ENCODE data around the gene GMPR2. TPM values are rescaled to one million over a fixed set of nuclear protein-coding genes. Genes with fewer than 3 reads are reported as not detected.

GMPR2 gene
- total and polyA plus RNA-seq, 2 experiments from 2014 or later, result 55.0 to 70.9 TPM

DNA sequence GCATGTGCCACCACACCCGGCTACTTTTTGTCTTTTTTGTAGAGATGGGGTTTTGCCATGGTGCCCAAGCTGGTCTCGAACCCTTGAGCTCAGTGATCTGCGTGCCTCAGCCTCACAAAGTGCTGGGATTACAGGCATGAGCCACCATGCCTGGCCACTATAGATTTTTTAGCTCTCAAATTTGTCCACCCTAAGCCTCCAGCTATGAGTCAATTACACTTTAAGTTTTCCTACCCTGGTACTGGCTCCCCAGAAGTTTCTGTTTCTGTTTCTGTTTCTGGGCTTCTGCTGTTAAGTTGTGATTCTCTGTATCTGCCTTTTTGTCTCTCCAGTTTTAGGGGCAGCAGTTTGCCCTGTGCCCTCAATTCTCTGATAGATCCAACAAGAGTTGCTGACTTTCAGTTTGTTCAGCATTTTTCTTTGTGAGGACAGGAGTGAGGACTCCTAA, 14.1 kb downstream of the GMPR2 start:
- H3K27me3 ChIP-seq (replicated peaks; ENCODE audit: insufficient read depth), result no peaks in the 10 kb centered on the region
- H3K27ac ChIP-seq, result no peak overlapping the region
- H3K79me2 ChIP-seq (ENCODE audit: insufficient read depth), result peaks cover 3% of the 10 kb centered on the region
- WGBS, 2 experiments (ENCODE audit: low coverage in 1 of 2, low lambda C conversion rate in 2 of 2, missing lambda C conversion rate in 2 of 2), result 46 to 50% methylated on average over 3 of the region's 3 CpGs
- no peak for TF ChIP-seq EZH2phosphoT487 (IDR thresholded peaks at IDR 0.05; ENCODE audit: insufficient read depth, low read depth)
- H3K4me1 ChIP-seq (ENCODE audit: insufficient read depth), result peaks cover 11% of the 10 kb centered on the region
- H3F3A ChIP-seq (ENCODE audit: insufficient read depth), result peaks cover 20% of the 10 kb centered on the region
- H3K4me3 ChIP-seq, result no peak overlapping the region
- no peaks in the 10 kb centered on the region for H4K20me1 ChIP-seq (ENCODE audit: insufficient read depth)
- H3K9ac ChIP-seq, result no peak overlapping the region
- no peaks in the 10 kb centered on the region for H3K9me3 ChIP-seq (ENCODE audit: low read depth)
- in situ Hi-C loops (cut with MboI), result loop anchor here (10.0 kb wide), 1 partner anchor 48 kb away; the partner anchor contains the start of genes DHRS1 and NOP9
- H3K36me3 ChIP-seq (ENCODE audit: low read depth), result no peaks in the 10 kb centered on the region
- DNase-seq, result no peak
- H3K9me2 ChIP-seq (ENCODE audit: insufficient read depth), result no peaks in the 10 kb centered on the region
- H3K4me2 ChIP-seq (ENCODE audit: unreplicated experiment), result no peak overlapping the region
- no peak overlapping the region for H2AFZ ChIP-seq

DNA sequence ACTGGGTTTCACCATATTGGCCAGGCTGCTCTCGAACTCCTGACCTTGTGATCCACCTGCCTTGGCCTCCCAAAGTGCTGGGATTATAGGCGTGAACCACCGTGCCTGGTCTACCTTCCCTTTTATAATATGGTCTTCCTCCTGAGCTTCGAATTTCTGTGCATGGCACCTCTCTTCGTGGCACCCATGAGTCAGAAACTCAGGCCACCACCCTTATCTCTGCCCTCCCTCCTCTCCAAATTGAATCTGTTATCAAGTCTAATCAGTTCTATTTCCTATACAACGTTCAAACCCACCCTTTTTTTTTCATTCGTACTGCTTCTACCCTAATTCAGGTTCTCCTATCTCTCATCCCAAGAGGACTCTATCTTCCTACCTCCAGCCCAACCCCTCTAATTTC, 14.7 kb downstream of the GMPR2 start:
- no peaks in the 10 kb centered on the region for H3K9me3 ChIP-seq (ENCODE audit: low read depth)
- no peaks in the 10 kb centered on the region for H3K9me2 ChIP-seq (ENCODE audit: insufficient read depth)
- no peaks in the 10 kb centered on the region for H3K36me3 ChIP-seq (ENCODE audit: low read depth)
- no peak overlapping the region for H3K27ac ChIP-seq
- peaks cover 26% of the 10 kb centered on the region for H3F3A ChIP-seq (ENCODE audit: insufficient read depth)
- no peak for TF ChIP-seq EZH2 (IDR thresholded peaks at IDR 0.05; ENCODE audit: insufficient read depth, poor library complexity, severe bottlenecking)
- no peak for TF ChIP-seq EZH2phosphoT487 (IDR thresholded peaks at IDR 0.05; ENCODE audit: insufficient read depth, low read depth)
- H3K4me2 ChIP-seq (ENCODE audit: unreplicated experiment), result no peak overlapping the region
- in situ Hi-C loops (cut with MboI), result loop anchor here (10.0 kb wide), 1 partner anchor 47 kb away; the partner anchor contains the start of genes DHRS1 and NOP9
- H3K4me3 ChIP-seq, result no peak overlapping the region
- 77 to 81% methylated on average over 7 of the region's 7 CpGs for WGBS, 2 experiments (ENCODE audit: low coverage in 1 of 2, low lambda C conversion rate in 2 of 2, missing lambda C conversion rate in 2 of 2)
- H3K4me1 ChIP-seq (ENCODE audit: insufficient read depth), result peaks cover 16% of the 10 kb centered on the region
- H3K79me2 ChIP-seq (ENCODE audit: insufficient read depth), result no peaks in the 10 kb centered on the region
- no peaks in the 10 kb centered on the region for H4K20me1 ChIP-seq (ENCODE audit: insufficient read depth)
- DNase-seq, result no peak
- H2AFZ ChIP-seq, result no peak overlapping the region
- no peaks in the 10 kb centered on the region for H3K27me3 ChIP-seq (replicated peaks; ENCODE audit: insufficient read depth)
- no peak overlapping the region for H3K9ac ChIP-seq

DNA sequence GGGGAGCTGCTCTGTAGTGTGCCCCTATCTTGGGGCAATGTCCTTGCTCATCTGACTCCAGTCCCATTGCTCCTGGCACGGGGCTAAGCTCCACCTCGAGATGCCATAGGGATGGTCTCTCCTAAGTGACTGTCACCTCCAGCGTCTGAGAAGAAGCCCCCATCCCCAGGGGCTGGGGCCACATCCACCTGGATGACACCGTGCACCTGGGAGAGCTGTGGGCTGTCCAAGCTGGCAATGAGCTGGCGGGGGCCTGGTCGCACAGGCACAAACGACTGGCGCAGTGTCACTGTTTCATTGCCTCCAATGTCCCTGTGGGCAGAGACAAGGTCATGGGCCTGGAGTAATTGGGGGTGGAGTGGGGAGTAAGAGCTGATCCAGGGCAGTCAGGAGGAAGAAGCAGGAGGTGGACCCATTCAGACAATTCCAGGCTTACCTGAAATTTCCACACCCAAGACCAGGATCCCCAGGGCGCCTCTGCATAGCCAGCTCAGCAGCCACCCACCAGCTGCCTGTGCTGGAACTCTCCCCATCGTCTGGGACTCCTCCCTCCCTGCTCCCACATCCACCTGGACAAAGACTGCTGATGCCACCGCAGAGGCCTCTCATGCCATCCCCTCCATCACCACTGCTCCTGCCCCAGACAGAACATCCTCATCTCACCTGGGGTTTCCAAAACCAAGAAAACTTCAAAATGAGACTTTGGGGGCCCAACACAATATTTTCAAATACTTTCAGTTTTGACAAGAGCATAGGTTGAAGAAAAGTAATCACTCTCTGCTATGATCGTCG, 16.7 kb downstream of the GMPR2 start:
- Histone ChIP-seq H4K20me1 (ENCODE audit: insufficient read depth) (no peaks in the 10 kb centered on the region), H3K27me3 (replicated peaks; ENCODE audit: insufficient read depth) (no peaks in the 10 kb centered on the region), H3K4me1 (ENCODE audit: insufficient read depth) (peaks cover 10% of the 10 kb centered on the region), H3K36me3 (ENCODE audit: low read depth) (no peaks in the 10 kb centered on the region), H3K27ac (no peak overlapping the region), H3K9me2 (ENCODE audit: insufficient read depth) (no peaks in the 10 kb centered on the region), H3F3A (ENCODE audit: insufficient read depth) (peaks cover 16% of the 10 kb centered on the region; the same call in 1 of the 2 replicates), H3K4me2 (ENCODE audit: unreplicated experiment) (no peak overlapping the region), H3K9ac (no peak overlapping the region), H3K4me3 (no peak overlapping the region), H3K79me2 (ENCODE audit: insufficient read depth) (no peaks in the 10 kb centered on the region), H3K9me3 (ENCODE audit: low read depth) (no peaks in the 10 kb centered on the region), H2AFZ (no peak overlapping the region)
- TF ChIP-seq EZH2 (IDR thresholded peaks at IDR 0.05; ENCODE audit: insufficient read depth, poor library complexity, severe bottlenecking) (no peak), EZH2phosphoT487 (IDR thresholded peaks at IDR 0.05; ENCODE audit: insufficient read depth, low read depth) (no peak)
- 69 to 72% methylated on average over 13 of the region's 13 CpGs for WGBS, 2 experiments (ENCODE audit: low coverage in 1 of 2, low lambda C conversion rate in 2 of 2, missing lambda C conversion rate in 2 of 2)
- in situ Hi-C loops (cut with MboI), result loop anchor here (10.0 kb wide), 1 partner anchor 45 kb away; the partner anchor contains the start of genes DHRS1 and NOP9
- no peak for DNase-seq

DNA sequence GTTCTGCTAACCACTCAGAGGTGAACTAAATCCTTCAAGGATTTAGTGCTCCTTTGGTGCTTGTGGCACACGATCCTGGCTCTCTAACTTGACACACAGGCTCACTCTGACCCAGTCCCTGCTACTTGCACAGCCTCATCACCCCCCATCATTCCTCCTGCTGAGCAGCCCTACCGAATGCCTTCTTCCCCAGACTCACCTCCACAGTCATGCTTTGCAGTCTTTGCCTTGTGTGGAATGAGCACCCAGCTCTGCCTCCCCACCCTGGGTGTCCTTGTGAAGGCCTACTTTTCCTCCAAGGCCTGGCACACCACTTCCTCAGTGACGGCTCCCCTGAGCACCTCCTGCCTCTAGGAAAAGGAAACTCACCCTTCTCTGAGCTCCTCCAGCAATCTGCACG, 17.6 kb downstream of the GMPR2 start:
- H3K79me2 ChIP-seq (ENCODE audit: insufficient read depth), result no peaks in the 10 kb centered on the region
- no peak overlapping the region for H3K9ac ChIP-seq
- in situ Hi-C loops (cut with MboI), result no loop called here
- H3K4me3 ChIP-seq, result no peak overlapping the region
- H4K20me1 ChIP-seq (ENCODE audit: insufficient read depth), result no peaks in the 10 kb centered on the region
- 66 to 72% methylated on average over 4 of the region's 4 CpGs for WGBS, 2 experiments (ENCODE audit: low coverage in 1 of 2, low lambda C conversion rate in 2 of 2, missing lambda C conversion rate in 2 of 2)
- peaks cover 16% of the 10 kb centered on the region; the same call in 1 of the 2 replicates for H3F3A ChIP-seq (ENCODE audit: insufficient read depth)
- no peaks in the 10 kb centered on the region for H3K36me3 ChIP-seq (ENCODE audit: low read depth)
- H3K27ac ChIP-seq, result no peak overlapping the region
- no peak overlapping the region for H3K4me2 ChIP-seq (ENCODE audit: unreplicated experiment)
- no peak for DNase-seq
- peaks cover 10% of the 10 kb centered on the region for H3K4me1 ChIP-seq (ENCODE audit: insufficient read depth)
- TF ChIP-seq EZH2phosphoT487 (IDR thresholded peaks at IDR 0.05; ENCODE audit: insufficient read depth, low read depth) (no peak), EZH2 (IDR thresholded peaks at IDR 0.05; ENCODE audit: insufficient read depth, poor library complexity, severe bottlenecking) (no peak)
- H3K9me3 ChIP-seq (ENCODE audit: low read depth), result no peaks in the 10 kb centered on the region
- H3K9me2 ChIP-seq (ENCODE audit: insufficient read depth), result no peaks in the 10 kb centered on the region
- H3K27me3 ChIP-seq (replicated peaks; ENCODE audit: insufficient read depth), result no peaks in the 10 kb centered on the region
- H2AFZ ChIP-seq, result no peak overlapping the region
